ENCODE data around the gene MKRN1.
"Not testable (repeated sequence)": the region's sequence is repeated elsewhere in the genome, so short reads cannot be mapped to it uniquely, and the experiment has no call there.

DNA sequence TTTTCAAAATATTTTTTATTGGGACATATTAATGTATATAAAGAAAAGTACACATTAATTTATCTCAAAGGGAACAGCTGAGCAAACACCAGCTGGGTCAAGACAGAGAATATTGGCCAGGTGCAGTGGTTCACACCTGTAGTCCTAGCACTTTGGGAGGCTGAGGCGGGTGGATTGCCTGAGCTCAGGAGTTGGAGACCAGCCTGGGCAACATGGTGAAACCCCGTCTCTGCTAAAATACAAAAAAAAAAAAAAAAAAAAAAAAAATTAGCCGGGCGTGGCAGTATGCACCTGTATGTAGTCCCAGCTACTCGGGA is 61.2 kb downstream of the MKRN1 start:
- TF ChIP-seq, protein P1, sequence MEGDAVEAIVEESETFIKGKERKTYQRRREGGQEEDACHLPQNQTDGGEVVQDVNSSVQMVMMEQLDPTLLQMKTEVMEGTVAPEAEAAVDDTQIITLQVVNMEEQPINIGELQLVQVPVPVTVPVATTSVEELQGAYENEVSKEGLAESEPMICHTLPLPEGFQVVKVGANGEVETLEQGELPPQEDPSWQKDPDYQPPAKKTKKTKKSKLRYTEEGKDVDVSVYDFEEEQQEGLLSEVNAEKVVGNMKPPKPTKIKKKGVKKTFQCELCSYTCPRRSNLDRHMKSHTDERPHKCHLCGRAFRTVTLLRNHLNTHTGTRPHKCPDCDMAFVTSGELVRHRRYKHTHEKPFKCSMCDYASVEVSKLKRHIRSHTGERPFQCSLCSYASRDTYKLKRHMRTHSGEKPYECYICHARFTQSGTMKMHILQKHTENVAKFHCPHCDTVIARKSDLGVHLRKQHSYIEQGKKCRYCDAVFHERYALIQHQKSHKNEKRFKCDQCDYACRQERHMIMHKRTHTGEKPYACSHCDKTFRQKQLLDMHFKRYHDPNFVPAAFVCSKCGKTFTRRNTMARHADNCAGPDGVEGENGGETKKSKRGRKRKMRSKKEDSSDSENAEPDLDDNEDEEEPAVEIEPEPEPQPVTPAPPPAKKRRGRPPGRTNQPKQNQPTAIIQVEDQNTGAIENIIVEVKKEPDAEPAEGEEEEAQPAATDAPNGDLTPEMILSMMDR (optimal IDR thresholded peaks at IDR 0.05 in 1 of 3, IDR thresholded peaks at IDR 0.05 in 1 of 3, conservative IDR thresholded peaks at IDR 0.05 in 1 of 3; ENCODE audit: extremely low read depth in 1 of 3, insufficient read depth in 2 of 3, low read length in 3 of 3) = not testable (repeated sequence)
- not testable (repeated sequence) for TF ChIP-seq EZH2 (IDR thresholded peaks at IDR 0.05; ENCODE audit: low read length)
